ENCODE results near the gene UBE2J2.

DNA sequence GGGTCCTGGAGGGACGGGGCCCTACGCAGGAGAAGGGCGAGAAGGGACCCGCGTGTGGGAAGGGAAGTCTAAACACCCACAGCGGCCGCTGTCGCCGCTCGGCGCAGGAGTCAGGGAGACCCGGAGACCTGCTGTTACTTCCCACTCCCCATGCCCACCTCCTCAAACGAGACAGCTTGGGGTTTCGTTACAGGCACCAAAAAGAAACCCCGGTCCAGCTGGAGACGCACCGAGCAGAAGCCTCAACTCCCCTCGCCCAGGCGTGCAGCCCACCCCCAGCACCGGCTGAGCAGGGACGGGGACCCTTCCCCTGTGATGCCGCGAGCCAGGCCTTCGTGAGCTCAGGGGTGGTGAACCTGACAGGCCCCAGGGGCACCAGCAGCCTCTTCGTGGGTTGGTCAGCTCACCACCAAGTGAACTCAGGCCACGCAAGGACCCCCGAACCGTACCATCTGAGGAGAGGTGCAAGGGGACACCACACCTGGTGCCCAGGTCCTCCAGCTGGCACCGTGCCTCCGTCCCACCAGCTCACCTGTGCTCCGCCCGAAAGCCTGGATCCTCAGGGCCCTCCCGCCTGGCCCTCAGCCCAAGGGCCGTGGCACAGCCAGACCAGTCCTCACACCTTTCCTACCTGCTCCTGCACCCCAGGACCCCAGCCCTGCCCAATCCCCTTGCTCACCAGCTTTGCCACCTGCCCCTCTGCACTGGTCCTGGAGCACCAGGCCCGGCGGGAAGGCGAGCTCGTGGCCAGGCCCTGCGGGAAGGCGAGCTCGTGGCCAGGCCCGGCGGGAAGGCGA is 46.9 kb downstream of the UBE2J2 start:
- TF ChIP-seq, protein P1, sequence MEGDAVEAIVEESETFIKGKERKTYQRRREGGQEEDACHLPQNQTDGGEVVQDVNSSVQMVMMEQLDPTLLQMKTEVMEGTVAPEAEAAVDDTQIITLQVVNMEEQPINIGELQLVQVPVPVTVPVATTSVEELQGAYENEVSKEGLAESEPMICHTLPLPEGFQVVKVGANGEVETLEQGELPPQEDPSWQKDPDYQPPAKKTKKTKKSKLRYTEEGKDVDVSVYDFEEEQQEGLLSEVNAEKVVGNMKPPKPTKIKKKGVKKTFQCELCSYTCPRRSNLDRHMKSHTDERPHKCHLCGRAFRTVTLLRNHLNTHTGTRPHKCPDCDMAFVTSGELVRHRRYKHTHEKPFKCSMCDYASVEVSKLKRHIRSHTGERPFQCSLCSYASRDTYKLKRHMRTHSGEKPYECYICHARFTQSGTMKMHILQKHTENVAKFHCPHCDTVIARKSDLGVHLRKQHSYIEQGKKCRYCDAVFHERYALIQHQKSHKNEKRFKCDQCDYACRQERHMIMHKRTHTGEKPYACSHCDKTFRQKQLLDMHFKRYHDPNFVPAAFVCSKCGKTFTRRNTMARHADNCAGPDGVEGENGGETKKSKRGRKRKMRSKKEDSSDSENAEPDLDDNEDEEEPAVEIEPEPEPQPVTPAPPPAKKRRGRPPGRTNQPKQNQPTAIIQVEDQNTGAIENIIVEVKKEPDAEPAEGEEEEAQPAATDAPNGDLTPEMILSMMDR (IDR thresholded peaks at IDR 0.05; ENCODE audit: poor library complexity, severe bottlenecking): no peak
- TF ChIP-seq EZH2 (IDR thresholded peaks at IDR 0.05; ENCODE audit: borderline replicate concordance, insufficient read depth, low read length, poor library complexity, severe bottlenecking): no peak
- TF ChIP-seq, protein P2, sequence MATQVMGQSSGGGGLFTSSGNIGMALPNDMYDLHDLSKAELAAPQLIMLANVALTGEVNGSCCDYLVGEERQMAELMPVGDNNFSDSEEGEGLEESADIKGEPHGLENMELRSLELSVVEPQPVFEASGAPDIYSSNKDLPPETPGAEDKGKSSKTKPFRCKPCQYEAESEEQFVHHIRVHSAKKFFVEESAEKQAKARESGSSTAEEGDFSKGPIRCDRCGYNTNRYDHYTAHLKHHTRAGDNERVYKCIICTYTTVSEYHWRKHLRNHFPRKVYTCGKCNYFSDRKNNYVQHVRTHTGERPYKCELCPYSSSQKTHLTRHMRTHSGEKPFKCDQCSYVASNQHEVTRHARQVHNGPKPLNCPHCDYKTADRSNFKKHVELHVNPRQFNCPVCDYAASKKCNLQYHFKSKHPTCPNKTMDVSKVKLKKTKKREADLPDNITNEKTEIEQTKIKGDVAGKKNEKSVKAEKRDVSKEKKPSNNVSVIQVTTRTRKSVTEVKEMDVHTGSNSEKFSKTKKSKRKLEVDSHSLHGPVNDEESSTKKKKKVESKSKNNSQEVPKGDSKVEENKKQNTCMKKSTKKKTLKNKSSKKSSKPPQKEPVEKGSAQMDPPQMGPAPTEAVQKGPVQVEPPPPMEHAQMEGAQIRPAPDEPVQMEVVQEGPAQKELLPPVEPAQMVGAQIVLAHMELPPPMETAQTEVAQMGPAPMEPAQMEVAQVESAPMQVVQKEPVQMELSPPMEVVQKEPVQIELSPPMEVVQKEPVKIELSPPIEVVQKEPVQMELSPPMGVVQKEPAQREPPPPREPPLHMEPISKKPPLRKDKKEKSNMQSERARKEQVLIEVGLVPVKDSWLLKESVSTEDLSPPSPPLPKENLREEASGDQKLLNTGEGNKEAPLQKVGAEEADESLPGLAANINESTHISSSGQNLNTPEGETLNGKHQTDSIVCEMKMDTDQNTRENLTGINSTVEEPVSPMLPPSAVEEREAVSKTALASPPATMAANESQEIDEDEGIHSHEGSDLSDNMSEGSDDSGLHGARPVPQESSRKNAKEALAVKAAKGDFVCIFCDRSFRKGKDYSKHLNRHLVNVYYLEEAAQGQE (IDR thresholded peaks at IDR 0.05; ENCODE audit: borderline replicate concordance): no peak
- no peak for TF ChIP-seq POLR2AphosphoS5 (IDR thresholded peaks at IDR 0.05)
- no peak for TF ChIP-seq EP300 (conservative IDR thresholded peaks at IDR 0.05; ENCODE audit: poor library complexity, severe bottlenecking)
- no peak for TF ChIP-seq MXI1 (conservative IDR thresholded peaks at IDR 0.05; ENCODE audit: poor library complexity, severe bottlenecking)
- no peak for TF ChIP-seq SMC3 (conservative IDR thresholded peaks at IDR 0.05; ENCODE audit: poor library complexity)
- no peak for TF ChIP-seq RAD21 (conservative IDR thresholded peaks at IDR 0.05)

Measured in neural cell (in vitro differentiated cells).